H1 (cell line): ENCODE results near the gene DENND2A.

Experiments used
- ATF2 ChIP-seq: IDR thresholded peaks from 2 replicates; pipeline ENCODE4 v1.6.1; 2012; ENCODE audit warnings: low read length, inconsistent platforms
- BRCA1 ChIP-seq: IDR thresholded peaks from 2 replicates; pipeline ENCODE4 v1.6.1; 2012; ENCODE audit warnings: low read depth, low read length, improper control_type of control experiment
- POLR2A ChIP-seq, 2 experiments: IDR thresholded peaks; 1 replicate in 1 of 2; 2 replicates in 1 of 2; pipeline ENCODE4 v1.6.1; 2011; ENCODE audit warnings: low read depth in 2 of 2, low read length in 2 of 2, mild to moderate bottlenecking in 2 of 2; ENCODE audit errors: control extremely low read depth in 1 of 2
- RXRA ChIP-seq: IDR thresholded peaks from 2 replicates; pipeline ENCODE4 v1.6.1; 2011; ENCODE audit warnings: low read depth, mild to moderate bottlenecking, low read length, moderate library complexity; ENCODE audit not compliant: insufficient read depth

- TF ChIP-seq RXRA (no peak), ATF2 (no peak), BRCA1 (no peak), POLR2A (IDR thresholded peaks at IDR 0.05; ENCODE audit: control extremely low read depth in 1 of 2, low read depth in 2 of 2, low read length in 2 of 2) (no peak)
Measured at GRCh38 chr7:140631021-140631420, 9.6 kb downstream of the DENND2A start.
